Stomach (tissue), 9 donors: ENCODE results near the gene SKIC2. TPM values are rescaled to one million over a fixed set of nuclear protein-coding genes. Genes with fewer than 3 reads are reported as not detected.

Experiments
- DNase-seq, 2 donors: peaks; one replicate each; pipeline versions ENCODE4 v3.0.0 to v3.0.0-alpha.2; 2013 to 2019
- H3K27ac ChIP-seq, 5 donors: fragments of 200-600 bp in 4 of 5; sonication (generic) in 4 of 5; one replicate each; pipeline ENCODE4 v1.5.1; 2013 to 2019; ENCODE audit warnings: mild to moderate bottlenecking in 1 of 5, moderate library complexity in 1 of 5
- H3K27me3 ChIP-seq, 3 donors: fragments of 200-600 bp; sonication (generic); one replicate each; pipeline ENCODE4 v1.5.1; 2017 to 2019; ENCODE audit warnings: mixed run types in 1 of 3
- H3K36me3 ChIP-seq, 4 donors: fragments of 200-600 bp; sonication (generic); 1 replicate in 3 of 4; 2 replicates in 1 of 4; pipeline ENCODE4 v1.5.1; 2016 to 2019
- H3K4me1 ChIP-seq, 4 donors: fragments of 200-600 bp; sonication (generic); one replicate each; pipeline ENCODE4 v1.5.1; 2016 to 2019
- H3K4me3 ChIP-seq, 4 donors: fragments of 200-600 bp; sonication (generic) in 3 of 4; one replicate each; pipeline ENCODE4 v1.5.1; 2016 to 2019; ENCODE audit warnings: mild to moderate bottlenecking in 1 of 4
- H3K9me3 ChIP-seq, 4 donors: fragments of 200-600 bp; sonication (generic); one replicate each; pipeline ENCODE4 v1.5.1; 2016 to 2019
- CTCF ChIP-seq, 7 experiments: fragments of 450-650 bp in 4 of 7; fragments of 200-600 bp in 3 of 7; sonication (generic) in 3 of 7; IDR thresholded peaks; one replicate each; pipeline ENCODE4 v1.5.1; 2016 to 2019; ENCODE audit warnings: antibody characterized with exemption in 7 of 7, control low read depth in 2 of 7, mild to moderate bottlenecking in 1 of 7
- EP300 ChIP-seq: sonication (generic); formaldehyde crosslinking; IDR thresholded peaks from one replicate; pipeline ENCODE4 v1.6.1; 2017; ENCODE audit warnings: antibody characterized with exemption
- POLR2A ChIP-seq, 4 donors: fragments of 450-650 bp; IDR thresholded peaks; one replicate each; pipeline ENCODE4 v1.6.1; 2016; ENCODE audit warnings: antibody characterized with exemption in 4 of 4, control low read depth in 2 of 4, mild to moderate bottlenecking in 1 of 4, moderate library complexity in 1 of 4
- POLR2AphosphoS5 ChIP-seq, 3 donors: sonication (generic); formaldehyde crosslinking; IDR thresholded peaks; one replicate each; pipeline ENCODE4 v1.6.1; 2016; ENCODE audit warnings: antibody characterized with exemption in 3 of 3
- WGBS, 5 donors: extraction: QIAGEN DNeasy Blood & Tissue Kit in 3 of 5; methylation state at CpG; one replicate each; pipeline versions ENCODE4 v1.1.5 to v1.1.7; 2013 to 2018; 5-methylcytosine and 5-hydroxymethylcytosine counted together
- intact Hi-C: fragments of 100-400 bp; cut with DNase I; formaldehyde crosslinking; loops from one replicate; pipeline ENCODE4 v1.15.1; 2023; ENCODE audit warnings: low total_unique reads
- polyA plus RNA-seq, 3 donors: library from polyadenylated mRNA; stranded (reverse); fragments of 200-250 nt; gene quantifications; one replicate each; pipeline ENCODE4 v1.2.3, GENCODE V29; 2013
- total RNA-seq, 5 donors: library from RNA; depleted of rRNA; stranded (reverse); fragments of >200 nt; gene quantifications; one replicate each; pipeline versions ENCODE4 v1.1.0 to v1.2.3, GENCODE V29; 2014 to 2016
- donor health status: healthy with polysubstance abuse.
- donor health status: Bipolar disorder and iron deficiency.
- donor health status: healthy.

The SKIC2 gene
- total and polyA plus RNA-seq, 8 donors = 22.0 to 478 (median 88.0) TPM

- intact Hi-C loops = no loop called here
- H3K36me3 ChIP-seq = no peaks in the 10 kb centered on the region
- DNase-seq = peak; percentile 32 to 50
- WGBS, 5 donors = 7 to 17% (median 12%) methylated on average over 5 of the region's 5 CpGs
- no peak overlapping the region for H3K4me3 ChIP-seq
- no peaks in the 10 kb centered on the region for H3K27me3 ChIP-seq
- H3K9me3 ChIP-seq = no peaks in the 10 kb centered on the region
- no peak for TF ChIP-seq CTCF (IDR thresholded peaks at IDR 0.05)
- TF ChIP-seq POLR2A (IDR thresholded peaks at IDR 0.05) = no peak
- H3K4me1 ChIP-seq = peaks cover 0 to 11% (median 5%) of the 10 kb centered on the region in 4 donors
- H3K27ac ChIP-seq = no peak overlapping the region
These were observed 36.0 kb upstream of the SKIC2 start for GRCh38 chr6:31922942-31923341.

DNA sequence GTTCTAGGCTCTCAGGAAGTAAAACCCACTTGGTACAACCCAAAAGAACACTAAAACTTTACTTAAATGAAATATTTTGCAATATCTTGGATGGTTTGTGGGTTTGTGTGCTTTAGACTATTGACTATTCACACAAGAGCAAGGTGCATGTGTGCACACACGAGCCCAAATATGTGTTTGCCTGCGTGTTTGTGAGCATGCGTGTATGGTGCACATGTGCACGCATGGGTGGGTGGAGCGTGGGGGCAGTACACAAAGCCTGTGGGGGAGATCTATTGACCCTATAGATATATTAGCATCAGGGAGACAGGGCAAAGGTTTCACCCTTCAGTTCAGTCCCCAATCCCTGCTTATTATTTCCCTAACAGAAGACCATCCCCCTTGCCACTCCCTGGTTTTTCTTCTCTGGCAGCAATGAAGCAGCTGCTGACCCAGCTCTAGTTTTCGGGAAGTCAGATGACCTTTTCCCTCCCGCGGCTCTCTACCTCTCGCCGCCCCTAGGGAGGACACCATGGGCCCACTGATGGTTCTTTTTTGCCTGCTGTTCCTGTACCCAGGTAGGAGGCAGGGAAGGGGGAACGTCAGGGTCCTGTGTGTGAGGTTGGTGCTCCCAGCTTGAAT is 31.6 kb upstream of the SKIC2 start, which contains the start of gene C2:
TSS of gene C2 (plus strand) at position 476 of the 621 bp plus-strand sequence. CDS start at position 512, 36 bp downstream.
- Histone ChIP-seq H3K27ac (peak within 1 kb of the TSS in 3 of 5 donors; percentile 13 to 57 (median 32)), H3K36me3 (no peaks in the 10 kb centered on the region), H3K4me3 (peak within 1 kb of the TSS in 3 of 4 donors; percentile 9 to 33 (median 12)), H3K9me3 (no peaks in the 10 kb centered on the region), H3K27me3 (no peaks in the 10 kb centered on the region), H3K4me1 (no peaks in the 10 kb centered on the region)
- WGBS, 5 donors = 36 to 53% (median 46%) methylated on average over 11 of the region's 11 CpGs
- DNase-seq = peak in 1 of 2 donors; percentile 45
- TF ChIP-seq EP300 = no peak
- TF ChIP-seq POLR2A (IDR thresholded peaks at IDR 0.05) = no peak
- no peak for TF ChIP-seq CTCF (IDR thresholded peaks at IDR 0.05)
- TF ChIP-seq POLR2AphosphoS5 (IDR thresholded peaks at IDR 0.05) = no peak
- intact Hi-C loops = no loop called here

- no peak for DNase-seq
- intact Hi-C loops = no loop called here
- Histone ChIP-seq H3K9me3 (no peaks in the 10 kb centered on the region), H3K27ac (peak overlapping the region in 3 of 5 donors; percentile 13 to 57 (median 32)), H3K4me1 (no peaks in the 10 kb centered on the region), H3K36me3 (no peaks in the 10 kb centered on the region), H3K27me3 (no peaks in the 10 kb centered on the region), H3K4me3 (peak overlapping the region in 3 of 4 donors; percentile 9 to 33 (median 12))
- TF ChIP-seq POLR2A (IDR thresholded peaks at IDR 0.05) (no peak), EP300 (no peak), POLR2AphosphoS5 (IDR thresholded peaks at IDR 0.05) (no peak), CTCF (IDR thresholded peaks at IDR 0.05) (no peak)
- 68 to 78% (median 72%) methylated on average over 11 of the region's 11 CpGs for WGBS, 5 donors
These were observed 30.9 kb upstream of the SKIC2 start for GRCh38 chr6:31927863-31928671.

GRCh38 chr6:31928672-31928939 is 30.4 kb upstream of the SKIC2 start:
- intact Hi-C loops = no loop called here
- Histone ChIP-seq H3K36me3 (no peaks in the 10 kb centered on the region), H3K27ac (no peak overlapping the region), H3K4me1 (no peaks in the 10 kb centered on the region), H3K27me3 (no peaks in the 10 kb centered on the region), H3K9me3 (no peaks in the 10 kb centered on the region), H3K4me3 (peak overlapping the region in 1 of 4 donors; percentile 33)
- TF ChIP-seq EP300 = no peak
- TF ChIP-seq POLR2AphosphoS5 (IDR thresholded peaks at IDR 0.05) = no peak
- no peak for TF ChIP-seq POLR2A (IDR thresholded peaks at IDR 0.05)
- TF ChIP-seq CTCF (IDR thresholded peaks at IDR 0.05) = no peak
- no peak for DNase-seq
- 80 to 93% (median 85%) methylated on average over 4 to 9 of the region's 9 CpGs for WGBS, 5 donors
